GM21528 (cell line): ENCODE results near the gene SNU13.
"Not testable (repeated sequence)": the region's sequence is repeated elsewhere in the genome, so short reads cannot be mapped to it uniquely, and the experiment has no call there.

Experiments used
- ATAC-seq: cut with Tn5 transposase; IDR thresholded peaks from one replicate; pipeline ENCODE4 v1.9.1; 2021; ENCODE audit warnings: mild to moderate bottlenecking, moderate library complexity; ENCODE audit not compliant: unreplicated experiment, low FRiP score

Gene SNU13

DNA sequence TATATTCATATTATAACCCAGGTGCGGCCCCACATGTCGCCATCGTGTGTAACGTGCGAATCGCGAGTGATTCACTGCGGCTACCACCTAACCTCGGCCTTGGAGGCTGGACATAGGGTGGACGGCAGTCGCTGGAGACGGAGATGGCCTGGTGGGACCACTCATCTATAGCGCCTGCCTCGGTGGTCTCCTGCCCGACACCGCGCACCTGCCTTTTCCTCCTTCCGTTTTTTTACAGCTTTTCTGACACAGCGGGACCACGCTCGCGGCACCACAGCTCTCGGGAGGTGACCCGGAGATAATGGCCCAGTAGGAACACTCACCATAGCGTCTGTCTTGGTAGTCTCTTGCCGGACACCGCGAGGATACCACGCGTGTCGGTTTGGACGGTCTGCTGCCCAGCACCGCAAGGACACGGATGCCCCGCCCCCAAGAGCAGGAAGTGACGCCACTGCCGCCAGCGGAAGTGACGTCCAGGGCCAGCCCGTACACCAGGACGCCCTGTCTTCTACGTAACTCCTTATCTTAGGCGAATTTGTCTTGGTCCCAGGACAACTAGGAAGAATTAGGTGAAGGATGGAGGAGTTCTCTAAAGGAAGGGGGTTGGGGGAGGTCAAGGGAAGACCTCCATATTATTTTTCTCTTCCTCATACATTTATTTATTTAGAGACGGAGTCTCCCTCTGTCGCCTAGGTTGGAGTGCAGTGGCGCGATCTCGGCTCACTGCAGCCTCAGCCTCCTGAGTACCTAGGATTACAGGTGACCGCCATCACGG lies 6.4 kb downstream of the SNU13 start:
- no peak for ATAC-seq

GRCh38 chr22:41681616-41682015 lies 7.1 kb downstream of the SNU13 start:
- ATAC-seq = no peak

DNA sequence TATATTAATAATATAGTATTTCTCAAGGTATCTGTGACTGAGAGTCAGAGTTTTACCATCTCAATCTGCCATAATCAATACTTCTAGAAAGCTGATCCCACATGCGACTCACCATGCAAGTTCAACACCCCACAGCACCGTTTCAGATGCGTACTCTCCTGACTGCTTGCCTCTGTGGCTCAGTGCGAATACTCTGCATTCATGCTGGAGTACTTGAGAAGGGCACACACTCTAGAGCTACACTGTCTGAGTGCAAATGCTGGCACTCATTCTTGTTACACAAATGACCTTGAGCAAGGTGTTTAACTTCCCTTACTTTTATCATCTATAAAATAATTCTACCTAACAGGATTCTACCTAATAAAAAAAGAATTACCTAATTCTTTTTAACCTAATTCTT lies 12.5 kb downstream of the SNU13 start:
- ATAC-seq = no peak

- ATAC-seq = no peak
Measured at GRCh38 chr22:41674846-41675340, 13.8 kb downstream of the SNU13 start.

DNA sequence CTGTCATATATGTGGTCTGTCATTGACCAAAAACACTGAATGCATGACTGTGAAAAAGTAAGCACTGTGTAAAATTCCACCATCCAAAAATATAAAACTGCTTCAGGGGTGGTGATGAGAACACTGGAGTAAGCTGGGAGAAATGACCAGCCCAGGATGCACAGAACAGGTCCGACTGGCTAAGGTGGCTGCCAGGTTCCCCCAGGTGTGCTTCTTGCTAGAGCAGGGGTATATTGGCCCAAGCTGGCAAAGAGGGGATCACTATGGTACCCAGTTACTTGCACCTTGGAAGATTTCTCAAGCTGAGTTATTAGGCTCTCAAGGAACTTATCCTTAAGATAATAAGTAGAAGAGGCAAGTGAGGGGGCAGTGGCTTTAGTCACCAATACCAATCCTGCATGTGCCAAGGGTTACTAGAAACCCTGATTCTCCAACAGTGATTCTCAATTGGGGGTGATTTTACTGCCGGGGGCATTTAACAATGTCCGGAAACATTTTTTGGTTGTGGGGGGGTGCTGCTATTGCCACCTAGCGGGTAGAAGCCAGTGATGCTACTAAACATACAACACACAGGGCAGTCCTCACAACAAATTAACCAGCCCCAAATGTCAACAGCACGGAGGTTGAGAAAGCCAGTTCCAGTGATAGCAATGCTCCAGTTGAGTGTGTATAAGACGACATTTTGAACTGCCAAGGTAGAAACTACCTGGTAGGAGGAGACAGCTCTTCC lies 15.7 kb downstream of the SNU13 start:
- no peak for ATAC-seq

GRCh38 chr22:41672096-41672495 lies 16.6 kb downstream of the SNU13 start:
- ATAC-seq = not testable (repeated sequence)

DNA sequence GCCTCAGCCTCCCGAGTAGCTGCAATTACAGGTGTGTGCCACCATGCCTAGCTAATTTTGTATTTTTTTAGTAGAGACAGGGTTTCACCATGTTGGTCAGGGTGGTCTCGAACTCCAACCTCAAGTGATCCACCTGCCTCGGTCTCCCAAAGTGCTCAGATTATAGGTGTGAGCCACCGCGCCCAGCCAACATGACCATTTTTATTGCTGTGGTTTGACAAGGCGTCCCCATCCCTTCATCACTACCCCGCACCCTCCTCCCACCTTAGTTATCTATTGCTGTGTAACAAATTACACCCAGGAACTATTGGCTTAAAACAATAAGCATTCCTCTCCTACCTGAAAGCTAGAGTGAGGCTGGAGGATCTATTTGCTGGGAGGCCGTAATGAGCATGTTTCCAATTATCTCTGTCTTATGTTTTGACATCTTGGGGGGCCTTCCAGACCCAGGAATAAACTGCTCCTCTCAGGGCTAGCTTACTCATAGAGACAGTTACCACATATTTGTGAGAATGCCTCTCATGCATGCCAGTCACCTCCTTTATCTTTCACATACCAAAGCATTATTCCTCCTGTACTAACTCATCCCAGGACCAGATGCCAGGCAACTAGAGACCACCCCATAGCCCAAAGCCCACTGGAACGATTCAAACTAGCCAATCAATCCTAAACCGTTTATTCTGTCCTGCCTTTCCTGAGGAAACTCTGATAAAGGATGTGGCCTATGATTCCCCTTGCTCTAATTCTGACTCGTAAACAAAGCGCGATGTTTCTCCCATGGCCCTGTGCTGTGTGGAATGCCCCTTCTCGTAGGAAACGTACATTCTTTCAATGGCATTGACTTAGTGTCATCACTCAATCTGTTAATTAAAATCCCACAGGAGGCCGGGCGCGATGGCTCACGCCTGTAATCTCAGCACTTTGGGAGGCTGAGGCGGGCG lies 19.4 kb downstream of the SNU13 start:
- ATAC-seq = no peak

- ATAC-seq = no peak
Measured at GRCh38 chr22:41664951-41665350, 23.7 kb downstream of the SNU13 start.

GRCh38 chr22:41664490-41664889 lies 24.2 kb downstream of the SNU13 start:
- no peak for ATAC-seq

DNA sequence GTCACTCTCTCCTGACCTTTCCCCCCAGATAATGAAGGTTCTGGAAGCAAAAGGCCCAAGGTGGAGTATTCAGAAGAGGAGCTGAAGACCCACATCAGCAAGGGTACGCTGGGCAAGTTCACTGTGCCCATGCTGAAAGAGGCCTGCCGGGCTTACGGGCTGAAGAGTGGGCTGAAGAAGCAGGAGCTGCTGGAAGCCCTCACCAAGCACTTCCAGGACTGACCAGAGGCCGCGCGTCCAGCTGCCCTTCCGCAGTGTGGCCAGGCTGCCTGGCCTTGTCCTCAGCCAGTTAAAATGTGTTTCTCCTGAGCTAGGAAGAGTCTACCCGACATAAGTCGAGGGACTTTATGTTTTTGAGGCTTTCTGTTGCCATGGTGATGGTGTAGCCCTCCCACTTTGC lies 25.1 kb downstream of the SNU13 start:
- not testable (repeated sequence) for ATAC-seq

- no peak for ATAC-seq
Measured at GRCh38 chr22:41661713-41662112, 27.0 kb downstream of the SNU13 start.

GRCh38 chr22:41661088-41661487 lies 27.6 kb downstream of the SNU13 start:
- no peak for ATAC-seq

- no peak for ATAC-seq
Measured at GRCh38 chr22:41660416-41660815, 28.3 kb downstream of the SNU13 start.

GRCh38 chr22:41659941-41660340 lies 28.7 kb downstream of the SNU13 start:
- ATAC-seq = no peak

- ATAC-seq = no peak
Measured at GRCh38 chr22:41658869-41659268, 29.8 kb downstream of the SNU13 start.

DNA sequence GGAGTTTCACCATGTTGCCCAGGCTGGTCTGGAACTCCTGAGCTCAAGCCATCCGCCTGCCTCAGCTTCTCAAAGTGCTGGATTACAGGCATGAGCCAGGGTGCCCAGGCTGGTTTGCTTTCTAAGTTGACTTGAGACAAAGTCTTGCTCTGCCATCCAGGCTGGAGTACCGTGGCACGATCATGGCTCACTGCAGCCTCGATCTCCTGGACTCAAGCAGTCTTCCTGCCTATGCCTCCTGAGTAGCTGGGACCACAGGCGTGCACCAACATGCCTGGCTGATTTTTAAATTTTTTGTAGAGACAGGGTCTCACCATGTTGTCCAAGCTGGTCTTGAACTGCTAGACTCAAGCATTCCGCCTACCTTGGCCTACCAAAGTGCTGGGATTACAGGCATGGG lies 31.0 kb downstream of the SNU13 start:
- no peak for ATAC-seq

- ATAC-seq = no peak
Measured at GRCh38 chr22:41656556-41656955, 32.1 kb downstream of the SNU13 start.

DNA sequence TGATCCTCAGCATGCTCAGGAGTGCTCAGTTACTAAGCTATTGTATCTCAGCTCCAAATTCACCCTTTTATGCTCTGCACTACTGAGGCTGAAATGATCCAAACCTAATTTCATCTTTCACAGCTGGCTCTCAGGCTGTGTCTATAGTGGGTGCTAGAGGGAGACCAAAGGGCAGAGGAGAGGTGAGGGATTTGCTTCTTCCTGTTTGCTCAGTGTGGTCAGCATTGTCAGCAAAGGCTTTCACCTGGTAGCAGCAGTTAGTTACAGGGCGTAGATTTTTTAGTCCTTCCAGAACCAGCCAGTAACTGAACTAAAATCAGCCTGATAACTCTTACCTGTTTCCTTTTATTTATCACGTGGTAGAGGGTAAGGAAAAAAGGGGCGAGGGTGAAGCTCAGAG lies 34.3 kb downstream of the SNU13 start:
- no peak for ATAC-seq

DNA sequence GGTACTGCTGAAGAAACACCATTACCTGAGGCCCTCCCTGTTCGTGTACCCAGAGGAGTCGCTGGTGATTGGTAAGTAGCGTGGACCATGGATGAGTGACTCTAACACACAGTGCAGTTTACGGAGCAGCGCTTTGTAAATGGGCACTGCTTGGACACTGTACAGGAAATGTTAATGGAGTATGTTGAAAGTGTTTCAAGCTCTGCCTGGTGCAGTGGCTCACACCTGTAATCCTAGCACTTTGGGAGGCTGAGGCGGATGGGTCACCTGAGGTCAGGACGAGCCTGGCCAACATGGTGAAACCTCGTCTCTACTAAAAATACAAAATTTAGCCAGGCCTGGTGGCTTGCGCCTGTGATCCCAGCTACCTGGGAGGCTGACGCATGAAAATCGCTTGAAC lies 37.8 kb downstream of the SNU13 start:
- no peak for ATAC-seq

DNA sequence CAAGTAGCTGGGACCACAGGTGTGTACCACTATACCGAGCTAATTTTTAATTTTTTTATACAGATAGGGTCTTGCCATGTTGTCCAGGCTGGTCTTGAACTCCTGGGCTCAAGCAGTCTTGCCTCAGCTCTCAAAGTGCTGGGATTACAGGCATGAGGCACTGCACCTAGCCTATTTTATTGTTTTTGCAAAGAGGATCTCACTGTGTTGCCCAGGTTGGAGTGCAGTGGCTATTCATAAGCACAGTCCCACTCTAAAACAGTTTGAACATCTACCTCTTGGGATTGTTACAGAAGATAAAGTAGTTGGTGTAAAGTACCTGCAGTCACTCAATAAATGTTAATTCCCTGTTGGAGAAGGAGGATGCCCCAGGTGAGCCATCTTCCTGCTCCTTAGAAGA lies 38.4 kb downstream of the SNU13 start:
- no peak for ATAC-seq

- ATAC-seq = no peak
Measured at GRCh38 chr22:41648432-41648831, 40.2 kb downstream of the SNU13 start.
